ENCODE measurements around the gene CCDC91.

DNA sequence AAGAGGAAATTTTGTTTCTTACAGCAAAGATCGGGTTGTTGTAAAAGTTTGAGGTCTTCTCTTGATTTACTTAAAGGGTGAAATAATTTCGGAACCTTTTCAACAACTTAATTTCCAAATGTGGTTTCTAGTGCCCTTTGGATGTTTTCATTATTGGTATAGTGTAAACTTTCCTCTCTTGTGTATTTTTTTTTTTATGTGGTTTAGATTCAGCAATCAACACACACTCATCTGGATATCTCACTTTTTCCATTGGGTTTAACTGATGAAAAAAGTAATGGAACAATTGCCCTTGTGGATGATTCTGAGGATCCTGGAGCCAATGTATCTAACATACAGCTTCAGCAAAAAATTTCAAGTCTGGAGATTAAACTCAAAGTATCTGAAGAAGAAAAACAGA is 116.3 kb downstream of the CCDC91 start:
- no peak for TF ChIP-seq POLR2AphosphoS5 (IDR thresholded peaks at IDR 0.05; ENCODE audit: low read depth, low read length)
- no peak for TF ChIP-seq REST (IDR thresholded peaks at IDR 0.05; ENCODE audit: insufficient read depth in 1 of 2, low read depth in 2 of 2, low read length in 2 of 2)
- no peak for TF ChIP-seq SIN3A (IDR thresholded peaks at IDR 0.05; ENCODE audit: borderline replicate concordance, insufficient read depth, low read length)

Measured in PFSK-1 (cell line).